Measurements from ENCODE around the gene SMCHD1.

The SMCHD1 gene

DNA sequence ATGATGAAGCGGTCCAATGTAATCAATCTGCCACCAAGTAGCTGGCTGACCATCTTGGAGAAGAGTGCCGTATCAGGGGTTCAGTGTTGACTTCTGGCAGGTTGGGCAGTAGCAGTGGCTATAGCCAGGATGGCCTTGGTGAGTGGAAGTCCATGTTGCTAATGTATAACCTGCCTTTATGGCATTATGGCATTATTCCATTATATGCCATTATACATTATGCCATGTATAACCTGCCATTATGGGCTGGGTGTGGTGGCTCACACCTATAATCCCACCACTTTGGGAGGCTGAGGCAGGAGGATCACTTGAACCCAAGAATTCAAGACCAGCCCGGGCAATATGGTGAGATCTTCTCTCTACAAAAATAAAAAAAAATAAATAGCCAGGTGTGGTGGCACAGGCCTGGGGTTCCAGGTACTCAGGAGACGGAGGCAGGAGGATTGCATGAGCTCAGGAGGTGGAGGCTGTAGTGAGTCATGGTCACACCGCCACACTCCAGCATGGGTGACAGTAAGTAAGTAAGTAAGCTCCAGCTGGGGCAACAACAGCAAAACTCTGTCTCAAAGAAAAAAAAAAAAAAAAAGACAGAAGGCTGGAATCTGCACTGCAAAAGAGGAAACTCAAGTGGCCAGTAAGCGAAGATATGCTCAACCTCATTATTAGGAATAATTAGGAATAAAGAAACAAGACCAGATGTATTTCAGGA lies 166.8 kb downstream of the SMCHD1 start:
- Histone ChIP-seq H3K27ac (ENCODE audit: low read length) (no peak overlapping the region), H3K9me3 (ENCODE audit: insufficient read depth, low read length, severe bottlenecking) (no peaks in the 10 kb centered on the region), H2AFZ (ENCODE audit: low read depth, low read length) (no peak overlapping the region), H4K20me1 (ENCODE audit: insufficient read depth, low read length) (no peaks in the 10 kb centered on the region), H3K36me3 (ENCODE audit: insufficient read depth, low read length) (no peaks in the 10 kb centered on the region), H3K9ac (ENCODE audit: low read depth, low read length) (no peak overlapping the region), H3K27me3 (ENCODE audit: insufficient read depth, low read length, poor library complexity) (no peaks in the 10 kb centered on the region), H3K4me3 (ENCODE audit: low read depth in 1 of 2, low read length in 2 of 2) (no peak overlapping the region), H3K79me2 (ENCODE audit: insufficient read depth, low read length) (no peaks in the 10 kb centered on the region), H3K4me1 (ENCODE audit: insufficient read depth, low read length) (no peaks in the 10 kb centered on the region), H3K4me2 (ENCODE audit: insufficient read depth, low read length) (no peak overlapping the region)
- TF ChIP-seq, protein P1, sequence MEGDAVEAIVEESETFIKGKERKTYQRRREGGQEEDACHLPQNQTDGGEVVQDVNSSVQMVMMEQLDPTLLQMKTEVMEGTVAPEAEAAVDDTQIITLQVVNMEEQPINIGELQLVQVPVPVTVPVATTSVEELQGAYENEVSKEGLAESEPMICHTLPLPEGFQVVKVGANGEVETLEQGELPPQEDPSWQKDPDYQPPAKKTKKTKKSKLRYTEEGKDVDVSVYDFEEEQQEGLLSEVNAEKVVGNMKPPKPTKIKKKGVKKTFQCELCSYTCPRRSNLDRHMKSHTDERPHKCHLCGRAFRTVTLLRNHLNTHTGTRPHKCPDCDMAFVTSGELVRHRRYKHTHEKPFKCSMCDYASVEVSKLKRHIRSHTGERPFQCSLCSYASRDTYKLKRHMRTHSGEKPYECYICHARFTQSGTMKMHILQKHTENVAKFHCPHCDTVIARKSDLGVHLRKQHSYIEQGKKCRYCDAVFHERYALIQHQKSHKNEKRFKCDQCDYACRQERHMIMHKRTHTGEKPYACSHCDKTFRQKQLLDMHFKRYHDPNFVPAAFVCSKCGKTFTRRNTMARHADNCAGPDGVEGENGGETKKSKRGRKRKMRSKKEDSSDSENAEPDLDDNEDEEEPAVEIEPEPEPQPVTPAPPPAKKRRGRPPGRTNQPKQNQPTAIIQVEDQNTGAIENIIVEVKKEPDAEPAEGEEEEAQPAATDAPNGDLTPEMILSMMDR (IDR thresholded peaks at IDR 0.05; ENCODE audit: borderline replicate concordance, extremely low read depth, low read length, poor library complexity, severe bottlenecking): no peak
- no peak for TF ChIP-seq EZH2 (IDR thresholded peaks at IDR 0.05; ENCODE audit: borderline replicate concordance, low read depth, low read length, severe bottlenecking)
- DNase-seq: no peak
- ATAC-seq (ENCODE audit: insufficient read depth, low read depth): no peak

DNA sequence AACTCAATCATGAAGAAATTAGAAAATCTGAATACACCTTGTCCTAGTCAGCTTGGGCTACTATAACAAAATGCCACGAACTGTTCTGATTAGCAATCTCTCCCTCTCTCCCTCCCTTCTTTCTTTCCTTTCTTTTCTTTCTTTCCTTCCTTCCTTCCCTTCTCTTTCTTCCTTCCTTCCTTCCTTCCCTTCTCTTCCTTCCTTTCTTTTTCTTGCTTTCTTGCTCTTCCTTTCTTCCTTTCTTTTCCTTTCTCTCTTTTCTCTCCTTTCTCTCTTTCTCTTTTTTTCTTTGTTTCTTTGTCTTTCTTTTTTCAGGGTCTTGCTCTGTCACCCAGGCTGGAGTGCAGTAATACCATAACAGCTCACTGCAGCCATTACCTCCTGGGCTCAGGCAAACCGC lies 167.7 kb downstream of the SMCHD1 start:
- no peaks in the 10 kb centered on the region for H3K4me1 ChIP-seq (ENCODE audit: insufficient read depth, low read length)
- TF ChIP-seq, protein P1 (IDR thresholded peaks at IDR 0.05; ENCODE audit: borderline replicate concordance, extremely low read depth, low read length, poor library complexity, severe bottlenecking): no peak
- no peak for TF ChIP-seq EZH2 (IDR thresholded peaks at IDR 0.05; ENCODE audit: borderline replicate concordance, low read depth, low read length, severe bottlenecking)
- no peaks in the 10 kb centered on the region for H3K9me3 ChIP-seq (ENCODE audit: insufficient read depth, low read length, severe bottlenecking)
- ATAC-seq (ENCODE audit: insufficient read depth, low read depth) (no peak), DNase-seq (no peak)
- no peak overlapping the region for H3K9ac ChIP-seq (ENCODE audit: low read depth, low read length)
- H3K36me3 ChIP-seq (ENCODE audit: insufficient read depth, low read length): no peaks in the 10 kb centered on the region
- no peak overlapping the region for H2AFZ ChIP-seq (ENCODE audit: low read depth, low read length)
- no peaks in the 10 kb centered on the region for H4K20me1 ChIP-seq (ENCODE audit: insufficient read depth, low read length)
- H3K27me3 ChIP-seq (ENCODE audit: insufficient read depth, low read length, poor library complexity): no peaks in the 10 kb centered on the region
- no peaks in the 10 kb centered on the region for H3K79me2 ChIP-seq (ENCODE audit: insufficient read depth, low read length)
- H3K27ac ChIP-seq (ENCODE audit: low read length): no peak overlapping the region
- H3K4me3 ChIP-seq (ENCODE audit: low read depth in 1 of 2, low read length in 2 of 2): no peak overlapping the region
- no peak overlapping the region for H3K4me2 ChIP-seq (ENCODE audit: insufficient read depth, low read length)

DNA sequence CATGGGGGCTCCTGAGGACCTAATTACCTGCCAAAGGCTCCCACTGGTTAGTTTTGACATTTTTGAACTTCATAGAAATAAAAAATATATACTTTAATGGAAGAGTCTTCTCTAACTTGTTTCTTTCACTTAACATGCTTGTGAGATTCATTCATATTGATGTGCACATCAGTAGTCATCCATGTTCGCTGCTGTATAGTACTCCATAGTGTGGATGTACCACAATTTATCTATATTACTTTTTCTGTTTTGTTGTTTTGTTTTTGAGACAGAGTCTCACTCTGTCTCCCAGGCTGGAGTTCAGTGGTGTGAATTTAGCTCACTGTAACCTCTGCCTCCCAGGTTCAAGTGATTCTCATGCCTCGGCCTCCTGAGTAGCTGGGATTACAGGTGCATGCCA lies 168.4 kb downstream of the SMCHD1 start:
- ATAC-seq (ENCODE audit: insufficient read depth, low read depth): no peak
- Histone ChIP-seq H3K4me1 (ENCODE audit: insufficient read depth, low read length) (no peaks in the 10 kb centered on the region), H3K9ac (ENCODE audit: low read depth, low read length) (no peak overlapping the region), H3K9me3 (ENCODE audit: insufficient read depth, low read length, severe bottlenecking) (no peaks in the 10 kb centered on the region), H3K4me3 (ENCODE audit: low read depth in 1 of 2, low read length in 2 of 2) (no peak overlapping the region), H3K27ac (ENCODE audit: low read length) (no peak overlapping the region), H3K79me2 (ENCODE audit: insufficient read depth, low read length) (no peaks in the 10 kb centered on the region), H3K4me2 (ENCODE audit: insufficient read depth, low read length) (no peak overlapping the region), H2AFZ (ENCODE audit: low read depth, low read length) (no peak overlapping the region), H3K36me3 (ENCODE audit: insufficient read depth, low read length) (no peaks in the 10 kb centered on the region), H3K27me3 (ENCODE audit: insufficient read depth, low read length, poor library complexity) (no peaks in the 10 kb centered on the region), H4K20me1 (ENCODE audit: insufficient read depth, low read length) (no peaks in the 10 kb centered on the region)
- TF ChIP-seq, protein P1 (IDR thresholded peaks at IDR 0.05; ENCODE audit: borderline replicate concordance, extremely low read depth, low read length, poor library complexity, severe bottlenecking): no peak
- no peak for TF ChIP-seq EZH2 (IDR thresholded peaks at IDR 0.05; ENCODE audit: borderline replicate concordance, low read depth, low read length, severe bottlenecking)
- DNase-seq: no peak

Measured in DND-41 (cell line).